Ovary (tissue), 3 donors: ENCODE measurements around the gene TBC1D2.

Experiments used
- CTCF ChIP-seq, 3 donors: fragments of 450-650 bp in 2 of 3; fragments of 200-600 bp in 1 of 3; IDR thresholded peaks; one replicate each; pipeline versions ENCODE4 v1.5.1 to v1.8.0; 2016 to 2022; ENCODE audit warnings: antibody characterized with exemption in 3 of 3, mild to moderate bottlenecking in 1 of 3
- EP300 ChIP-seq: sonication (generic); formaldehyde crosslinking; IDR thresholded peaks from one replicate; pipeline ENCODE4 v1.6.1; 2017; ENCODE audit warnings: antibody characterized with exemption
- POLR2A ChIP-seq: fragments of 450-650 bp; IDR thresholded peaks from one replicate; pipeline ENCODE4 v1.6.1; 2017; ENCODE audit warnings: antibody characterized with exemption, mild to moderate bottlenecking, moderate library complexity
- donor health status: DM: no; HTN: no; CAD: no.

GRCh38 chr9:98150721-98151120 lies 104.7 kb downstream of the TBC1D2 start:
- TF ChIP-seq CTCF (IDR thresholded peaks at IDR 0.05) = no peak
- TF ChIP-seq POLR2A = no peak
- TF ChIP-seq EP300 = no peak
